Neural cell (in vitro differentiated cells): ENCODE measurements around the gene ZNF317. TPM values are rescaled to one million over a fixed set of nuclear protein-coding genes. Genes with fewer than 3 reads are reported as not detected.

Source experiments
- H2AFZ ChIP-seq: fragments of 200-600, 300-800 bp; sonication (generic), shearing (Covaris generic); 2 replicates; pipeline ENCODE4 v1.6.0; 2014; ENCODE audit warnings: low read depth, mild to moderate bottlenecking, antibody characterized with exemption, low read length, moderate library complexity
- H3F3A ChIP-seq: fragments of 200-600 bp; shearing (Covaris generic); 2 replicates; pipeline ENCODE4 v1.6.1; 2016; ENCODE audit warnings: mild to moderate bottlenecking, moderate library complexity, mixed read lengths, antibody characterized with exemption, low read length; ENCODE audit not compliant: insufficient read depth, poor library complexity, severe bottlenecking
- H3K27ac ChIP-seq: fragments of 200-600, 300-800 bp; sonication (generic), shearing (Covaris generic); 2 replicates; pipeline ENCODE4 v1.5.1; 2014; ENCODE audit warnings: mild to moderate bottlenecking, low read length, moderate library complexity
- H3K27me3 ChIP-seq: fragments of 300-800, 200-600 bp; sonication (generic), shearing (Covaris generic); 2 replicates; pipeline ENCODE4 v1.6.0; 2014; ENCODE audit warnings: mild to moderate bottlenecking, low read depth, low read length, moderate library complexity; ENCODE audit not compliant: insufficient read depth
- H3K36me3 ChIP-seq: fragments of 300-800, 200-600 bp; sonication (generic), shearing (Covaris generic); 2 replicates; pipeline ENCODE4 v1.5.1; 2014; ENCODE audit warnings: mild to moderate bottlenecking, antibody characterized with exemption, low read length, moderate library complexity; ENCODE audit not compliant: insufficient read depth
- H3K4me2 ChIP-seq: fragments of 300-800, 200-600 bp; sonication (generic), shearing (Covaris generic); 2 replicates; pipeline ENCODE4 v1.6.0; 2014; ENCODE audit warnings: mild to moderate bottlenecking, low read length
- H3K4me3 ChIP-seq: fragments of 300-800, 200-600 bp; sonication (generic), shearing (Covaris generic); 2 replicates; pipeline ENCODE4 v1.5.1; 2014; ENCODE audit warnings: mild to moderate bottlenecking, low read length, moderate library complexity
- H3K79me2 ChIP-seq: fragments of 200-600 bp; shearing (Covaris generic); replicated peaks from 2 replicates; pipeline ENCODE4 v1.6.0; 2014; ENCODE audit warnings: mild to moderate bottlenecking, low read length, moderate library complexity; ENCODE audit not compliant: insufficient read depth
- H3K9ac ChIP-seq: fragments of 300-800, 200-600 bp; sonication (generic), shearing (Covaris generic); 2 replicates; pipeline ENCODE4 v1.6.1; 2016; ENCODE audit warnings: mild to moderate bottlenecking, low read length, mixed read lengths
- H3K9me2 ChIP-seq: fragments of 200-600 bp; shearing (Covaris generic); 2 replicates; pipeline ENCODE4 v1.6.1; 2016; ENCODE audit warnings: mild to moderate bottlenecking, low read length, mixed read lengths; ENCODE audit not compliant: insufficient read depth
- H3K9me3 ChIP-seq: fragments of 200-600, 300-800 bp; sonication (generic), shearing (Covaris generic); 2 replicates; pipeline ENCODE4 v1.6.1; 2016; ENCODE audit warnings: mild to moderate bottlenecking, mixed run types, low read length, moderate library complexity, mixed read lengths
- H4K20me1 ChIP-seq: fragments of 200-600 bp; shearing (Covaris generic); 2 replicates; pipeline ENCODE4 v1.6.1; 2016; ENCODE audit warnings: mild to moderate bottlenecking, mixed run types; ENCODE audit not compliant: insufficient read depth
- EP300 ChIP-seq: fragments of 450-650 bp; conservative IDR thresholded peaks from 2 replicates; pipeline ENCODE4 v1.6.1; 2014; ENCODE audit warnings: antibody characterized with exemption, mild to moderate bottlenecking, moderate library complexity; ENCODE audit not compliant: poor library complexity, severe bottlenecking
- EZH2 ChIP-seq: fragments of 200-600, 300-800 bp; shearing (Covaris generic), sonication (generic); IDR thresholded peaks from 2 replicates; pipeline ENCODE4 v1.6.1; 2014; ENCODE audit warnings: antibody characterized with exemption, low read length, borderline replicate concordance, mild to moderate bottlenecking; ENCODE audit not compliant: insufficient read depth, poor library complexity, severe bottlenecking
- MXI1 ChIP-seq: fragments of 450-650 bp; conservative IDR thresholded peaks from 2 replicates; pipeline ENCODE4 v1.6.1; 2014; ENCODE audit warnings: antibody characterized with exemption, mild to moderate bottlenecking; ENCODE audit not compliant: poor library complexity, severe bottlenecking
- POLR2AphosphoS5 ChIP-seq: IDR thresholded peaks from 2 replicates; pipeline ENCODE4 v1.6.1; 2012
- RAD21 ChIP-seq: fragments of 450-650 bp; conservative IDR thresholded peaks from 2 replicates; pipeline ENCODE4 v1.6.1; 2014; ENCODE audit warnings: antibody characterized with exemption, mild to moderate bottlenecking, moderate library complexity
- SMC3 ChIP-seq: fragments of 450-650 bp; conservative IDR thresholded peaks from 2 replicates; pipeline ENCODE4 v1.6.1; 2014; ENCODE audit warnings: antibody characterized with exemption, mild to moderate bottlenecking, moderate library complexity; ENCODE audit not compliant: poor library complexity
- TAF1 ChIP-seq: IDR thresholded peaks from 2 replicates; pipeline ENCODE4 v1.6.1; 2012; ENCODE audit warnings: low read depth
- polyA minus RNA-seq: library from RNA; depleted of rRNA, polyadenylated mRNA; stranded (reverse); fragments of >200 nt; gene quantifications from 2 replicates; pipeline ENCODE4 v1.2.3, GENCODE V29; 2014
- polyA plus RNA-seq: library from polyadenylated mRNA; depleted of rRNA; stranded (reverse); fragments of >200 nt; gene quantifications from 2 replicates; pipeline ENCODE4 v1.2.3, GENCODE V29; 2014
- TF ChIP-seq, protein P1 (sequence below): IDR thresholded peaks from 2 replicates; pipeline ENCODE4 v1.6.1; 2012; ENCODE audit warnings: borderline replicate concordance
- TF ChIP-seq, protein P2 (sequence below): fragments of 450-650 bp; IDR thresholded peaks from 2 replicates; pipeline ENCODE4 v1.5.1; 2014; ENCODE audit warnings: antibody characterized with exemption, mild to moderate bottlenecking, moderate library complexity; ENCODE audit not compliant: poor library complexity, severe bottlenecking

ZNF317 gene
- 14.5 and 18.5 TPM in 2 replicates for polyA plus RNA-seq
- 34.3 and 36.8 TPM in 2 replicates for polyA minus RNA-seq

DNA sequence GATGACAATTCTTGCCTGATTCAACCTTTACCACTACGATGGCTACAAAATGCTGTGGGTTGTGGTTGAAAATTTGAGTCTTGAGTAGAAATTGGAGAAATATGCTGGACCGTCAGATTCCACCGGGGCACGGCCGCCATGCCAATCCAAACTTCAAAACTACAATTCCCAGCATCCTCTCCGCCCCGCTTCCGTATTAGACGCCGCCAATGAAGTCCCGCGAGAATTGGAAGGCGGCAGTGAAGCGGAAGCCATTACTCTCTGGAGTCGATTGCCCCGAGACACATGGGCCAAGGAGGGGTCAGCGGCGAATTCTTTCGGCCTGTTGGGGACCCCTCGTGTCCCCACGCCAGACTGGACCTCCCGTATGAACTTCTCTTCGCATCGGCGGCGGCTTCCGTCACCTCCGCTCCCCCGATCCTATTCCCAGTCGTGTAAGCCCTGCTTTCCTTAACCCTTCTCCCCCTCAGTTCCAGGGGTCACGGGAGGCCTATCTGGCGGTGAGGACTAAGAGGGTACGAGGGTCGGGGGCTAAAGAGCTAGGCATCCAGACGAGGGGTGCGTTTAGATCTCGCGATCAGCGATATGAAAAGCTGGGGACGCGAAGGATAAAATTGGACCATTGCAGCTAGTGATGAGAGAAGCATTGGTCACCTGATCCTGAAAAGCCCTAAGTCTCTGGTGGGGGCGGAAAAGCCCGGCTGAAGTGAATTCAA lies at the start of gene ZNF317:
Gene ZNF317, plus strand, starts transcription at position 239 of the 716 bp plus-strand sequence. CDS start 15,620 bp downstream, outside the sequence.
- H4K20me1 ChIP-seq = no peaks in the 10 kb centered on the region
- peak within 1 kb of the TSS; percentile 99 for H2AFZ ChIP-seq
- H3K27me3 ChIP-seq = no peaks in the 10 kb centered on the region
- peak within 1 kb of the TSS; percentile 76 for H3K4me3 ChIP-seq
- H3K27ac ChIP-seq = peak within 1 kb of the TSS; percentile 75
- no peaks in the 10 kb centered on the region for H3K9me3 ChIP-seq
- TF ChIP-seq RAD21 (peak; percentile 17), POLR2AphosphoS5 (peak; percentile 94), TAF1 (peak; percentile 90), SMC3 (no peak), EP300 (peak; percentile 25), MXI1 (peak; percentile 91), EZH2 (no peak)
- TF ChIP-seq, protein P1, sequence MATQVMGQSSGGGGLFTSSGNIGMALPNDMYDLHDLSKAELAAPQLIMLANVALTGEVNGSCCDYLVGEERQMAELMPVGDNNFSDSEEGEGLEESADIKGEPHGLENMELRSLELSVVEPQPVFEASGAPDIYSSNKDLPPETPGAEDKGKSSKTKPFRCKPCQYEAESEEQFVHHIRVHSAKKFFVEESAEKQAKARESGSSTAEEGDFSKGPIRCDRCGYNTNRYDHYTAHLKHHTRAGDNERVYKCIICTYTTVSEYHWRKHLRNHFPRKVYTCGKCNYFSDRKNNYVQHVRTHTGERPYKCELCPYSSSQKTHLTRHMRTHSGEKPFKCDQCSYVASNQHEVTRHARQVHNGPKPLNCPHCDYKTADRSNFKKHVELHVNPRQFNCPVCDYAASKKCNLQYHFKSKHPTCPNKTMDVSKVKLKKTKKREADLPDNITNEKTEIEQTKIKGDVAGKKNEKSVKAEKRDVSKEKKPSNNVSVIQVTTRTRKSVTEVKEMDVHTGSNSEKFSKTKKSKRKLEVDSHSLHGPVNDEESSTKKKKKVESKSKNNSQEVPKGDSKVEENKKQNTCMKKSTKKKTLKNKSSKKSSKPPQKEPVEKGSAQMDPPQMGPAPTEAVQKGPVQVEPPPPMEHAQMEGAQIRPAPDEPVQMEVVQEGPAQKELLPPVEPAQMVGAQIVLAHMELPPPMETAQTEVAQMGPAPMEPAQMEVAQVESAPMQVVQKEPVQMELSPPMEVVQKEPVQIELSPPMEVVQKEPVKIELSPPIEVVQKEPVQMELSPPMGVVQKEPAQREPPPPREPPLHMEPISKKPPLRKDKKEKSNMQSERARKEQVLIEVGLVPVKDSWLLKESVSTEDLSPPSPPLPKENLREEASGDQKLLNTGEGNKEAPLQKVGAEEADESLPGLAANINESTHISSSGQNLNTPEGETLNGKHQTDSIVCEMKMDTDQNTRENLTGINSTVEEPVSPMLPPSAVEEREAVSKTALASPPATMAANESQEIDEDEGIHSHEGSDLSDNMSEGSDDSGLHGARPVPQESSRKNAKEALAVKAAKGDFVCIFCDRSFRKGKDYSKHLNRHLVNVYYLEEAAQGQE = no peak
- TF ChIP-seq, protein P2, sequence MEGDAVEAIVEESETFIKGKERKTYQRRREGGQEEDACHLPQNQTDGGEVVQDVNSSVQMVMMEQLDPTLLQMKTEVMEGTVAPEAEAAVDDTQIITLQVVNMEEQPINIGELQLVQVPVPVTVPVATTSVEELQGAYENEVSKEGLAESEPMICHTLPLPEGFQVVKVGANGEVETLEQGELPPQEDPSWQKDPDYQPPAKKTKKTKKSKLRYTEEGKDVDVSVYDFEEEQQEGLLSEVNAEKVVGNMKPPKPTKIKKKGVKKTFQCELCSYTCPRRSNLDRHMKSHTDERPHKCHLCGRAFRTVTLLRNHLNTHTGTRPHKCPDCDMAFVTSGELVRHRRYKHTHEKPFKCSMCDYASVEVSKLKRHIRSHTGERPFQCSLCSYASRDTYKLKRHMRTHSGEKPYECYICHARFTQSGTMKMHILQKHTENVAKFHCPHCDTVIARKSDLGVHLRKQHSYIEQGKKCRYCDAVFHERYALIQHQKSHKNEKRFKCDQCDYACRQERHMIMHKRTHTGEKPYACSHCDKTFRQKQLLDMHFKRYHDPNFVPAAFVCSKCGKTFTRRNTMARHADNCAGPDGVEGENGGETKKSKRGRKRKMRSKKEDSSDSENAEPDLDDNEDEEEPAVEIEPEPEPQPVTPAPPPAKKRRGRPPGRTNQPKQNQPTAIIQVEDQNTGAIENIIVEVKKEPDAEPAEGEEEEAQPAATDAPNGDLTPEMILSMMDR = peak; percentile 10
- no peaks in the 10 kb centered on the region for H3F3A ChIP-seq
- H3K4me2 ChIP-seq = peak within 1 kb of the TSS; percentile 90
- no peaks in the 10 kb centered on the region for H3K36me3 ChIP-seq
- H3K79me2 ChIP-seq = peaks cover 51% of the 10 kb centered on the region
- H3K9me2 ChIP-seq = no peaks in the 10 kb centered on the region
- peak within 1 kb of the TSS; percentile 88 for H3K9ac ChIP-seq

DNA sequence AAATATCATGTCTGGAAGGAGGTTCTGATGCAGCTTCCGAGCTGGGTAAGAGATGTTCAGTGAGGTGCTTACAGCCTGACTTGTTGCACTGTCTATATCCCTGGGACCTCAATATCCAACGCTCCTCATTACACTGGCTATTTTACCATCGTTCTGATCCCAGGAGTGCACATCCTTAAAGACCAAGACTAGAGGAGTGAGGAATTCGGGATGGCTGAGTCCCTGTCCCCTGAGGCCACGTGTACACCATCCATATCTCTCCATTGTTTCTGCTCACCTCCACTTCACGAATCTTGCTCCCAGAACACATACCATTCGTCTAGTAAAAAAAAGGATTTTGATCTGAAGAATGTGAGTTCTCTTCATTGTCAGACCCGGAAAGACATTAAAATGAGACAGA lies 32.8 kb upstream of the ZNF317 start, which contains the start of gene OR7G2:
Gene OR7G2, minus strand, starts transcription at position 101 of the 400 bp plus-strand sequence. CDS start 4,232 bp downstream, outside the sequence.
- Histone ChIP-seq H3K9ac (no peak within 1 kb of the TSS), H3K79me2 (no peaks in the 10 kb centered on the region), H3F3A (no peaks in the 10 kb centered on the region), H2AFZ (no peak within 1 kb of the TSS), H3K27me3 (no peaks in the 10 kb centered on the region), H3K4me3 (no peak within 1 kb of the TSS), H3K27ac (no peak within 1 kb of the TSS), H3K9me3 (no peaks in the 10 kb centered on the region), H4K20me1 (no peaks in the 10 kb centered on the region), H3K36me3 (no peaks in the 10 kb centered on the region), H3K4me2 (no peak within 1 kb of the TSS), H3K9me2 (no peaks in the 10 kb centered on the region)
- TF ChIP-seq POLR2AphosphoS5 (no peak), EZH2 (no peak), TAF1 (no peak), RAD21 (no peak), MXI1 (no peak), SMC3 (no peak), EP300 (no peak)
- TF ChIP-seq, protein P2 = no peak
- TF ChIP-seq, protein P1 = no peak
